Measurements from ENCODE around the gene UQCC5. TPM values are rescaled to one million over a fixed set of nuclear protein-coding genes. Genes with fewer than 3 reads are reported as not detected.

Gene UQCC5
- total RNA-seq, 1 experiment from 2014 or later: 45.8 TPM

DNA sequence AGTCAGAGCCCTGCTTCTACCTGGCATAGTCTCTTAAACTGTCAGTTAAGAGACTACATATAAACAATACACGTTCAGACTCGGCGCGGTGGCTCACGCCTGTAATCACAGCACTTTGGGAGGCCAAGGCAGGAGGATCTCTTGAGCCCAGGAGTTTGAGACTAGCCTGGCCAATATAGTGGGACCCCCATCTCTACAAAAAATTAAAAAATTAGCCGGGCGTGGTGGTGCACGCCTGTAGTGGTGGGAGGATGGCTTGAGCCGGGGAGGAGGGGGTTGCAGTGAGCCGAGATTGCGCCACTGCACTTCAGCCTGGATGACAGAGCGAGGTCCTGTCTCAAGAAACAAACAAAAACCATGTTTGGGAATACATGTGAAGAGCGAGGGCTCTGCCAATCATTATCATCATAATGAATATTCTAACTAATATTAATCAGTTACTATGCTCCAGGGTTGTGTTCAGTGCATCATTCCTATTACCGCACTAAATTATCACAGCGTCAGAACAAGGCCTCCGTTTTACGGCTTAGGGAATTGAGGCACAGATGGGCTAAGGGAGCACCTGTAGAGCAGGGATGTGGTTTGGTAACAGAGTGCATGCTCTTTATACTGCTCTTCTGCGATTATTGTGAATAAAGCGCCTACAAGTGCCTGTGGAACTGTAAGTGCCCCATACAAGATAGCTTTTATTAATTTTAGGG, 844 bp upstream of the UQCC5 start:
- peaks cover 14 to 27% (median 18%) of the 10 kb centered on the region in 3 experiments for H3K36me3 Mint-ChIP-seq (ENCODE audit: insufficient read depth in 1 of 3, low read depth in 3 of 3)
- no peak for DNase-seq
- TF ChIP-seq, protein P1, sequence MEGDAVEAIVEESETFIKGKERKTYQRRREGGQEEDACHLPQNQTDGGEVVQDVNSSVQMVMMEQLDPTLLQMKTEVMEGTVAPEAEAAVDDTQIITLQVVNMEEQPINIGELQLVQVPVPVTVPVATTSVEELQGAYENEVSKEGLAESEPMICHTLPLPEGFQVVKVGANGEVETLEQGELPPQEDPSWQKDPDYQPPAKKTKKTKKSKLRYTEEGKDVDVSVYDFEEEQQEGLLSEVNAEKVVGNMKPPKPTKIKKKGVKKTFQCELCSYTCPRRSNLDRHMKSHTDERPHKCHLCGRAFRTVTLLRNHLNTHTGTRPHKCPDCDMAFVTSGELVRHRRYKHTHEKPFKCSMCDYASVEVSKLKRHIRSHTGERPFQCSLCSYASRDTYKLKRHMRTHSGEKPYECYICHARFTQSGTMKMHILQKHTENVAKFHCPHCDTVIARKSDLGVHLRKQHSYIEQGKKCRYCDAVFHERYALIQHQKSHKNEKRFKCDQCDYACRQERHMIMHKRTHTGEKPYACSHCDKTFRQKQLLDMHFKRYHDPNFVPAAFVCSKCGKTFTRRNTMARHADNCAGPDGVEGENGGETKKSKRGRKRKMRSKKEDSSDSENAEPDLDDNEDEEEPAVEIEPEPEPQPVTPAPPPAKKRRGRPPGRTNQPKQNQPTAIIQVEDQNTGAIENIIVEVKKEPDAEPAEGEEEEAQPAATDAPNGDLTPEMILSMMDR (conservative IDR thresholded peaks at IDR 0.05): no peak

More for the DNA sequence above, 844 bp upstream of the UQCC5 start:
- H2BK12ac ChIP-seq (ENCODE audit: insufficient read length, low read depth, low read length): no peak overlapping the region
- H3K4me1 ChIP-seq (ENCODE audit: insufficient read depth, low read length): peaks cover 6% of the 10 kb centered on the region
- no peaks in the 10 kb centered on the region for H4K20me1 ChIP-seq (ENCODE audit: control insufficient read depth, insufficient read depth, insufficient read length)
- H2BK120ac ChIP-seq (ENCODE audit: low read depth, low read length, poor library complexity, severe bottlenecking): no peak overlapping the region
- no peak overlapping the region for H3K9ac ChIP-seq (ENCODE audit: extremely low read depth, insufficient read length, low read length)
- H2BK5ac ChIP-seq (ENCODE audit: insufficient read length, low read length): no peak overlapping the region
- H3K79me1 ChIP-seq (ENCODE audit: insufficient read depth, low read depth, low read length, poor library complexity, severe bottlenecking): peaks cover 6% of the 10 kb centered on the region
- peaks cover 24% of the 10 kb centered on the region for H3K23me2 ChIP-seq (ENCODE audit: insufficient read length, low read depth, low read length, poor library complexity, severe bottlenecking)
- Mint-ChIP-seq H3K27me3 (ENCODE audit: low read depth) (no peaks in the 10 kb centered on the region), H3K4me1 (peaks cover 43 to 45% of the 10 kb centered on the region in 2 experiments), H3K4me3 (peak overlapping the region; percentile 75 to 99), H3K27ac (no peak overlapping the region), H3K9me3 (no peaks in the 10 kb centered on the region)
- no peaks in the 10 kb centered on the region for H3K27me3 ChIP-seq (ENCODE audit: insufficient read depth, low read length)
- H3K56ac ChIP-seq (ENCODE audit: insufficient read length, low read depth, low read length): no peak overlapping the region
- no peaks in the 10 kb centered on the region for H3K9me3 ChIP-seq (ENCODE audit: control insufficient read depth, low read depth, low read length)
- no peak overlapping the region for H3K4ac ChIP-seq (ENCODE audit: low read depth, low read length)
- H2BK20ac ChIP-seq (ENCODE audit: low read depth, low read length, poor library complexity, severe bottlenecking): no peak overlapping the region
- no peak overlapping the region for H4K8ac ChIP-seq (replicated peaks; ENCODE audit: insufficient read length, low read depth, low read length)
- no peak overlapping the region for H3K14ac ChIP-seq (ENCODE audit: insufficient read depth, low read length)
- no peak overlapping the region for H3K18ac ChIP-seq (ENCODE audit: insufficient read length, low read depth, low read length)
- no peak overlapping the region for H2AFZ ChIP-seq (ENCODE audit: low read length)
- no peak overlapping the region for H2BK15ac ChIP-seq (ENCODE audit: low read depth, low read length)
- no peak overlapping the region for H2AK5ac ChIP-seq (ENCODE audit: insufficient read length, low read length)
- H3T11ph ChIP-seq (ENCODE audit: low read length): no peak overlapping the region
- H3K4me2 ChIP-seq (ENCODE audit: insufficient read depth, insufficient read length, low read length): no peak overlapping the region
- peaks cover 14% of the 10 kb centered on the region; the same call in 1 of the 2 replicates for H3K79me2 ChIP-seq (ENCODE audit: insufficient read depth, low read length)
- no peak overlapping the region for H4K5ac ChIP-seq (ENCODE audit: insufficient read length, low read depth, low read length)
- no CpG with 5 or more reads among the region's 19 CpGs for WGBS (ENCODE audit: extremely low coverage, insufficient read length, low lambda C conversion rate)
- no peak overlapping the region for H3K27ac ChIP-seq (ENCODE audit: insufficient read length, low read depth, low read length)
- H3K23ac ChIP-seq (ENCODE audit: insufficient read length, low read depth, low read length): no peak overlapping the region
- no peak overlapping the region for H4K91ac ChIP-seq (ENCODE audit: insufficient read length, low read depth, low read length)

Data from H9 (cell line).